SK-N-SH (cell line): Measurements from ENCODE around the gene PPP1R13L.

Experiments
- CHD2 ChIP-seq: fragments of 150-350 bp; IDR thresholded peaks from 2 replicates; pipeline ENCODE4 v1.6.1; 2018; ENCODE audit warnings: low read length; ENCODE audit not compliant: partially characterized antibody
- CTCF ChIP-seq: fragments of 200-600 bp; sonication (generic); IDR thresholded peaks from 2 replicates; pipeline ENCODE4 v1.6.1; 2017; ENCODE audit warnings: antibody characterized with exemption, mild to moderate bottlenecking, moderate library complexity
- EP300 ChIP-seq, 2 experiments: IDR thresholded peaks; 2 replicates each; pipeline versions ENCODE4 v1.4.0 to v1.6.1; 2012; ENCODE audit warnings: borderline replicate concordance in 1 of 2, low read depth in 1 of 2, low read length in 1 of 2
- GATA2 ChIP-seq: sonication (generic); formaldehyde crosslinking; IDR thresholded peaks from 2 replicates; pipeline ENCODE4 v1.5.0; 2020; ENCODE audit warnings: mild to moderate bottlenecking, missing genetic modification reagents
- MXI1 ChIP-seq: IDR thresholded peaks from 2 replicates; pipeline ENCODE4 v1.6.1; 2012; ENCODE audit warnings: mild to moderate bottlenecking, low read depth, low read length, improper control_type of control experiment
- POLR2AphosphoS5 ChIP-seq: IDR thresholded peaks from 2 replicates; pipeline ENCODE4 v1.6.1; 2012; ENCODE audit warnings: low read depth, low read length
- RAD21 ChIP-seq: IDR thresholded peaks from 2 replicates; pipeline ENCODE4 v1.6.1; 2012; ENCODE audit warnings: mild to moderate bottlenecking, low read length
- RFX5 ChIP-seq: IDR thresholded peaks from 2 replicates; pipeline ENCODE4 v1.6.1; 2012; ENCODE audit warnings: mild to moderate bottlenecking, improper control_type of control experiment, low read length
- TCF12 ChIP-seq: IDR thresholded peaks from 2 replicates; pipeline ENCODE4 v1.4.0; 2012
- USF1 ChIP-seq: IDR thresholded peaks from 2 replicates; pipeline ENCODE4 v1.4.0; 2012; ENCODE audit warnings: low read depth, borderline replicate concordance
- YY1 ChIP-seq: IDR thresholded peaks from 2 replicates; pipeline ENCODE4 v1.4.0; 2012; ENCODE audit warnings: low read depth, mild to moderate bottlenecking
- ZBTB33 ChIP-seq: IDR thresholded peaks from 2 replicates; pipeline ENCODE4 v1.4.0; 2012; ENCODE audit warnings: low read depth, borderline replicate concordance

- TF ChIP-seq YY1 = no peak
- TF ChIP-seq POLR2AphosphoS5 = no peak
- TF ChIP-seq GATA2 (CRISPR knock-in tag) = no peak
- TF ChIP-seq CTCF = no peak
- no peak for TF ChIP-seq TCF12
- TF ChIP-seq USF1 = peak; percentile 21; the same call in 1 of the 2 replicates
- no peak for TF ChIP-seq RAD21
- TF ChIP-seq RFX5 = no peak
- no peak for TF ChIP-seq CHD2
- no peak for TF ChIP-seq MXI1
- TF ChIP-seq ZBTB33 = no peak
- no peak for TF ChIP-seq EP300 (IDR thresholded peaks at IDR 0.05; ENCODE audit: borderline replicate concordance in 1 of 2, low read depth in 1 of 2, low read length in 1 of 2)
These were observed 71.1 kb downstream of the PPP1R13L start for GRCh38 chr19:45333609-45334303.
